ENCODE measurements around the gene SH3GL1.

DNA sequence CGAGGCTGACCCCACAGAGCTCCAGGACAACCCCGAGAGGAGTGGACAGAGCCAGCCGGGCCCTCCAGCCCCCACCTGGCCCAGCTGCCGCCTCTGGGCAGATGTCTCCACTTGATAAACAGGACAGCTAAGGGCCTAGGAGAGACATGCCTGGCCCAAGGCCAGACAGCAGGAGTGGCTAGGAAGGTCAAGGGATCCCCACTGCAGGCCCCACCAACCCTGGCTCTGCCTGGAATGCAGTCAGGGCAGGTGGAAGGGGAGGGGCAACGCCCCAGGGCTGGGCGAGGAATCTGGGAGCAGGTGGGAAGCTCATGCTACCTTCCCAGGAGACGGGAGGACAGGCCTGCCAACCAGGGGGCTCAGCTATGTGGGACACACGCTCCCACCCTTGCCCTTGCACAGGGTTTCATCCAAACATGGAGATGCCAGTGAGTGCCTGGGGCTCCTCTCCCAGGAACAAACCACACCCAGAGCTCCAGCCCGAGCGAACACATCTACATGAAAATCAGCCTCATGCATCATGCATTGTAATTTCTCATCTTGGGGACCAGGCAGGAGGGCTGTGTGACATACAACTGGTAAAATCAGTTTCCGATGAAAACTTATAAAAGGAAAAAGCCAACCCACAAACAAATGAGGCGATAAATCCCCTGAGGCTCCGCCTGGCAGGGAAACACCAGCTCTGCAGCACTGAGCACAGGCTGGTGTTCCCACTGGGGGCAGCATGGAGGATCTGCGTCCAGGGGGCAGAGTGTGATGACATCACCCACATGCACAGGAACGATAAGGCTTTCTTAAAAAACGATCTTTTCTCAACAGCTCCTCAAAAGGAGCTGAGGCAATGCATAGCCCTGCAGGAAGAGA, 25.0 kb downstream of the SH3GL1 start:
- TF ChIP-seq, protein P1, sequence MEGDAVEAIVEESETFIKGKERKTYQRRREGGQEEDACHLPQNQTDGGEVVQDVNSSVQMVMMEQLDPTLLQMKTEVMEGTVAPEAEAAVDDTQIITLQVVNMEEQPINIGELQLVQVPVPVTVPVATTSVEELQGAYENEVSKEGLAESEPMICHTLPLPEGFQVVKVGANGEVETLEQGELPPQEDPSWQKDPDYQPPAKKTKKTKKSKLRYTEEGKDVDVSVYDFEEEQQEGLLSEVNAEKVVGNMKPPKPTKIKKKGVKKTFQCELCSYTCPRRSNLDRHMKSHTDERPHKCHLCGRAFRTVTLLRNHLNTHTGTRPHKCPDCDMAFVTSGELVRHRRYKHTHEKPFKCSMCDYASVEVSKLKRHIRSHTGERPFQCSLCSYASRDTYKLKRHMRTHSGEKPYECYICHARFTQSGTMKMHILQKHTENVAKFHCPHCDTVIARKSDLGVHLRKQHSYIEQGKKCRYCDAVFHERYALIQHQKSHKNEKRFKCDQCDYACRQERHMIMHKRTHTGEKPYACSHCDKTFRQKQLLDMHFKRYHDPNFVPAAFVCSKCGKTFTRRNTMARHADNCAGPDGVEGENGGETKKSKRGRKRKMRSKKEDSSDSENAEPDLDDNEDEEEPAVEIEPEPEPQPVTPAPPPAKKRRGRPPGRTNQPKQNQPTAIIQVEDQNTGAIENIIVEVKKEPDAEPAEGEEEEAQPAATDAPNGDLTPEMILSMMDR (IDR thresholded peaks at IDR 0.05; ENCODE audit: low read length) = peak; percentile 45
- TF ChIP-seq EZH2 (IDR thresholded peaks at IDR 0.05; ENCODE audit: borderline replicate concordance, low read length) = no peak
